Prostate gland (tissue), 2 donors: Measurements from ENCODE around the gene PRKCG. TPM values are rescaled to one million over a fixed set of nuclear protein-coding genes. Genes with fewer than 3 reads are reported as not detected.

ENCODE experiments used
- DNase-seq: peaks from one replicate; pipeline ENCODE4 v3.0.0-alpha.2; 2019; ENCODE audit warnings: low spot score
- H3K27ac ChIP-seq, 2 donors: fragments of 200-600 bp; sonication (generic); 2 replicates each; pipeline ENCODE4 v1.5.1; 2017 to 2019
- H3K27me3 ChIP-seq: fragments of 200-600 bp; sonication (generic); replicated peaks from 2 replicates; pipeline ENCODE4 v1.5.1; 2019; ENCODE audit not compliant: insufficient read depth
- H3K36me3 ChIP-seq, 2 donors: fragments of 200-600 bp; sonication (generic); 1 replicate in 1 of 2; 2 replicates in 1 of 2; pipeline versions ENCODE4 v1.5.1 to v1.8.1; 2017 to 2019
- H3K4me1 ChIP-seq: fragments of 200-600 bp; sonication (generic); replicated peaks from 2 replicates; pipeline ENCODE4 v1.5.1; 2019
- H3K4me3 ChIP-seq, 2 donors: fragments of 200-600 bp; sonication (generic); 2 replicates each; pipeline ENCODE4 v1.5.1; 2017 to 2019
- H3K9me3 ChIP-seq: fragments of 200-600 bp; sonication (generic); 2 replicates; pipeline ENCODE4 v1.5.1; 2017
- CTCF ChIP-seq, 4 experiments: fragments of 200-600 bp in 2 of 4; fragments of 450-650 bp in 2 of 4; sonication (generic) in 2 of 4; IDR thresholded peaks; 1 replicate in 3 of 4; 2 replicates in 1 of 4; pipeline ENCODE4 v1.5.1; 2016 to 2019; ENCODE audit warnings: antibody characterized with exemption in 4 of 4, mild to moderate bottlenecking in 2 of 4, moderate library complexity in 2 of 4
- POLR2A ChIP-seq: fragments of 450-650 bp; IDR thresholded peaks from one replicate; pipeline ENCODE4 v1.6.1; 2016; ENCODE audit warnings: antibody characterized with exemption, mild to moderate bottlenecking
- POLR2AphosphoS5 ChIP-seq: sonication (generic); formaldehyde crosslinking; IDR thresholded peaks from one replicate; pipeline ENCODE4 v1.6.1; 2017; ENCODE audit warnings: antibody characterized with exemption
- WGBS: methylation state at CpG from one replicate; pipeline ENCODE4 v1.1.5; 2018; 5-methylcytosine and 5-hydroxymethylcytosine counted together
- intact Hi-C: fragments of 100-400 bp; cut with DNase I; formaldehyde crosslinking; loops from one replicate; pipeline ENCODE4 v1.14.2; 2022
- total RNA-seq, 2 donors: library from RNA; depleted of rRNA; stranded (reverse); fragments of >200 nt; gene quantifications; one replicate each; pipeline ENCODE4 v1.1.0, GENCODE V29; 2016

PRKCG gene
- total RNA-seq, 2 donors from 2014 or later: 0.97 TPM; not detected in 1

GRCh38 chr19:53904909-53905308, 22.9 kb downstream of the PRKCG start:
- Histone ChIP-seq H3K36me3 (no peaks in the 10 kb centered on the region), H3K4me1 (peaks cover 2% of the 10 kb centered on the region), H3K9me3 (no peaks in the 10 kb centered on the region), H3K4me3 (no peak overlapping the region), H3K27me3 (peaks cover 26% of the 10 kb centered on the region), H3K27ac (no peak overlapping the region)
- TF ChIP-seq POLR2A (no peak), CTCF (IDR thresholded peaks at IDR 0.05) (no peak), POLR2AphosphoS5 (no peak)
- no peak for DNase-seq
- 44% methylated on average over 3 of the region's 3 CpGs for WGBS
- intact Hi-C loops: loop anchor here (5.0 kb wide), 1 partner anchor 117 kb away; no protein-coding TSS in a partner anchor

- WGBS: 77% methylated on average over 1 of the region's 1 CpG
- intact Hi-C loops: loop anchor here (5.0 kb wide), 1 partner anchor 117 kb away; no protein-coding TSS in a partner anchor
Observed at GRCh38 chr19:53905787-53906186, 23.8 kb downstream of the PRKCG start.

GRCh38 chr19:53906211-53907192, 24.5 kb downstream of the PRKCG start:
- TF ChIP-seq CTCF (IDR thresholded peaks at IDR 0.05) (peak; percentile 44 to 72 (median 57)), POLR2AphosphoS5 (no peak)
- Histone ChIP-seq H3K27ac (no peak overlapping the region), H3K9me3 (no peaks in the 10 kb centered on the region), H3K36me3 (no peaks in the 10 kb centered on the region), H3K4me1 (peaks cover 2% of the 10 kb centered on the region), H3K4me3 (no peak overlapping the region), H3K27me3 (peaks cover 33% of the 10 kb centered on the region)
- no peak for DNase-seq
- 14% methylated on average over 48 of the region's 48 CpGs for WGBS
- intact Hi-C loops: loop anchor here (5.0 kb wide), 1 partner anchor 116 kb away; no protein-coding TSS in a partner anchor

More at GRCh38 chr19:53905787-53906186, 23.8 kb downstream of the PRKCG start:
- H3K4me1 ChIP-seq: peaks cover 2% of the 10 kb centered on the region
- no peaks in the 10 kb centered on the region for H3K9me3 ChIP-seq
- TF ChIP-seq CTCF (IDR thresholded peaks at IDR 0.05) (no peak), POLR2AphosphoS5 (no peak), POLR2A (no peak)
- H3K27me3 ChIP-seq: peaks cover 27% of the 10 kb centered on the region
- no peak overlapping the region for H3K27ac ChIP-seq
- no peaks in the 10 kb centered on the region for H3K36me3 ChIP-seq
- H3K4me3 ChIP-seq: no peak overlapping the region
- DNase-seq: no peak

- WGBS: 33% methylated on average over 14 of the region's 14 CpGs
- Histone ChIP-seq H3K9me3 (no peaks in the 10 kb centered on the region), H3K4me3 (no peak overlapping the region), H3K4me1 (peaks cover 2% of the 10 kb centered on the region), H3K27me3 (peaks cover 33% of the 10 kb centered on the region), H3K27ac (no peak overlapping the region), H3K36me3 (no peaks in the 10 kb centered on the region)
- TF ChIP-seq POLR2A (no peak), CTCF (IDR thresholded peaks at IDR 0.05) (no peak), POLR2AphosphoS5 (no peak)
- DNase-seq: no peak
- intact Hi-C loops: loop anchor here (5.0 kb wide), 1 partner anchor 115 kb away; no protein-coding TSS in a partner anchor
Observed at GRCh38 chr19:53907193-53907581, 25.2 kb downstream of the PRKCG start.
